TTC549 (cell line): ENCODE results near the gene TMEM132D.
"Not testable (repeated sequence)": the region's sequence is repeated elsewhere in the genome, so short reads cannot be mapped to it uniquely, and the experiment has no call there.

Source experiments
- FAIRE-seq: peaks from 2 replicates; lab custom pipeline; 2012; peaks lifted over from hg19 to GRCh38; lab: Jason Lieb, UNC

The TMEM132D gene

DNA sequence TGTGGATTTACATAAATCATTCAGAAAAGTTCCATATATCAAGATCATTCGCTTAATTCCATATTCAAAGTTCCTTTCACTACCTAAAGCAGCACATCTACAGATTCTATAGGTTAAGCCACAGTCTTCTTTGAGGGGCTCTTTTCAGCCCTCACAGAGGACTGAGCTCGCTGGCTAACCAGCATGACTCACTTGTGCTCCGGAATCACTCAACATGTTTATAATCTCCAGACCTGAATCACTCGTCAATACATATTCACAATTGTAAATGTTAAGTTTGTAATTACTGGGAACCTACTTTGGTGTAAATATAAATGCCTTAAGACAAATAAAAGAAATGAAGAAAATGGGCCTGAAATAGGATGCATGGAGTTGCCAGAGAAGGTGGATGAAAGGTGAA, 315.7 kb downstream of the TMEM132D start:
- no peak for FAIRE-seq

- no peak for FAIRE-seq
Observed at GRCh38 chr12:129585296-129585695, 318.5 kb downstream of the TMEM132D start.

- no peak for FAIRE-seq
Observed at GRCh38 chr12:129579879-129580278, 323.9 kb downstream of the TMEM132D start.

DNA sequence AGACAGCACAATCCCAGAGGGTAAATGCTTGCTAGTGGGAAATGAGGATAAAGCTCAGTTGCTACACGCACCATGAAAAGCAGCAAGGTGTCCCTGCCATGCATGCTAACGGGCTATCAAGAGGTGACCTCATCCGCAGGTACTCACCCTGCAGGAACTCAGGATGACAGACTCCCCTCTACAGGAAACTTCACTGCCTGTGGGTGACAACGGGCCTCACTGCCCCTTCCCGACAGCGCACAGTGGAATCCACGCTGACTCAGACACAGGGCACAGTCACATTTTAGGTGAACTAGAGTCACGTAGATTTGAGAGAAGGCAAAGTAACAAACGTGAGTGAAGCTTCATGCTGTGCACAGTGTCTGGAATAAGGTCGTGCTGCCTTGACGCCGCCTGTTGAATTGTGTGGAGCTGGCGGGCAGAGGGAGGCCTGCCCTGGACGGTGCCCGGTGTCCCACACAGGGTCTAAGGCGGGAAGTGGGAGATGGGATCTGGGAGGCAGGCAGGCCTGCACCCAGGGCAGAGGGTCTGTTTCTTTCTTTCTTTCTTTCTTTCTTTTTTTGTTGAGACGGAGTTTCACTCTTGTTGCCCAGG, 331.8 kb downstream of the TMEM132D start:
- no peak for FAIRE-seq

DNA sequence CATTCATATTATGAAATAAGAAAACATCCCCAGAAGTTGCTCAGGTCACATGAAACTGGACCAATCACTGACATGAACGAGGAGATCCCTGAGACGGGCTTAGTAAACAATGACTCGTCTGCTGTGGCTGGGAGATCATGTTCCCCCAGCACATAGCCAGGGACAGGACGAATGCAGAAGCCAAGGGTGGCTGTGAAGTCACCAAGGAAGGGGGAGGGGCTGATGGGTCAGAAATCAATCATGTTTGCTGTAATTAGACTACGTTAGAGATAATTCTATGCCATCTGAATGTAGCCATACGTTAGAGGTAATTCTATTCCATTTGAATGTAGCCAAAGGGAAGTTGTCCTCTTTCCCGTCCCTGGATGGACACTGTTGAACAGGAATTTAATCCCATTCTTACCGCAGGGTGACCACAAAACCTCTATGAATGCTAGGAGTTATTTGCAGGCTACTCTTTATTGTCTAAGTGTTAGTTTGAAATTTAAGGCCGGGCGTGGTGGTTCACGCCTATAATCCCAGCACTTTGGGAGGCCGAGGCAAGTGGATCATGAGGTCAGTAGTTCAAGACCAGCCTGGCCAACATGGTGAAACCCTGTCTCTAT, 332.9 kb downstream of the TMEM132D start:
- FAIRE-seq, result no peak

GRCh38 chr12:129566800-129567199, 337.0 kb downstream of the TMEM132D start:
- no peak for FAIRE-seq

- no peak for FAIRE-seq
Observed at GRCh38 chr12:129564768-129565167, 339.1 kb downstream of the TMEM132D start.

DNA sequence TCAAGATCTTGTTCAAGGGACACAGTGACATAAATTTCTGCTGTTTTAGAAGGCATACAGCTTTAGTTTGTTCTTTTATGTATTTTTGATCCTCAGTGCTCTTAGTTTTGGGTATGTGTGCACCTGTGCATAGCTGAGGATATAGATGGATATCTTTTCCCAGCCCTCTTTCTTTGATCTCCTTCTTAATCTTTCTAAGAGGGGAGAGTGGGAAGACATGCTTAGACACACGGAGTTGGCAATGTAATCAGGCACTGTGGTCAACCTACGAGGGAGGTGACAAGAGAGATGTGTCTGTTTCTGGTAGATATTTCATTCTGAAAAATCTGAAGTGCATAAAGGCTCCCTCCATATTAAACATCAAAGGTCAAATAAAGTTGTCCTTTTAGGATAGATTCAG, 340.6 kb downstream of the TMEM132D start:
- FAIRE-seq, result no peak

DNA sequence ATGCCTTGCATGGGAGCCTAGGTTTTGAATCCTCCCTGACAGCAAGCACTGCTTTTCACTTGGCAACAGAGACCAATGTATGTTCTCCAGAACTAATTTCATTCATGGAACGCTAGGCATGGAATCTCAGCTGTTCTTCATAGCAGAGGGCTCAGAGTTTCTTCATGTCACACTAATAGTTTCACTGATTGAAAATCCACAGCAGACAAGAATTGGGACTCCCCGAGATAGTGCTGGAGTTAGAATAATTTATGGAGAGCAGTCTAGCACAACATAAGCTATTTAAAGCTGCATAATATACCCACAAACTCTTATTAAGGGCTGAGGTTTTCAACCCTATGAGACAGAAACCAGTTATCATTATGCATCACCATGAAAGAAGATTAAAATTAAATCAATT, 342.5 kb downstream of the TMEM132D start:
- FAIRE-seq, result no peak

GRCh38 chr12:129559776-129560175, 344.0 kb downstream of the TMEM132D start:
- no peak for FAIRE-seq

GRCh38 chr12:129558036-129558435, 345.8 kb downstream of the TMEM132D start:
- FAIRE-seq, result no peak

- FAIRE-seq, result no peak
Observed at GRCh38 chr12:129556082-129556481, 347.7 kb downstream of the TMEM132D start.

GRCh38 chr12:129552996-129553750, 350.7 kb downstream of the TMEM132D start:
- no peak for FAIRE-seq

- FAIRE-seq, result no peak
Observed at GRCh38 chr12:129551441-129551840, 352.4 kb downstream of the TMEM132D start.

- no peak for FAIRE-seq
Observed at GRCh38 chr12:129550353-129550752, 353.5 kb downstream of the TMEM132D start.

- FAIRE-seq, result no peak
Observed at GRCh38 chr12:129549656-129550055, 354.2 kb downstream of the TMEM132D start.

- not testable (repeated sequence) for FAIRE-seq
Observed at GRCh38 chr12:129549020-129549419, 354.8 kb downstream of the TMEM132D start.

GRCh38 chr12:129544716-129545115, 359.1 kb downstream of the TMEM132D start:
- FAIRE-seq, result no peak

DNA sequence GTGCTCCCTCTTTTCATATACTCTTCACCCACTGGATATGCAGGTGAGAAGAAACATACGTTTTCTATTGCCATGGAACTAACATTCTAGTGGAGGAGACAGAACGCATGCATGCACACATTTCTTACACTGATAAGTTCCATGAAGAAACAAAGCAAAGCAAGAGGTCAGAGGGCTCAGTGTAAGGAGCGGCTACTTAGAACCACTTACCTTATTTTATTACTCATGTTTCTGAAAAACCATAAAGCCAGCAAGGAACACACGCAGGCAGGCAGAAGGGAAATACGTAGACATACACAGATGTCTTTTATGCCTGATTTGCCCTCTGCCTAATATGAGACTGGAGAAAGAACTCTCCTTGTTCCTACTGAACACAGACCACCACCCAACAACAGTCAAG, 362.9 kb downstream of the TMEM132D start:
- FAIRE-seq, result no peak

GRCh38 chr12:129540249-129540648, 363.6 kb downstream of the TMEM132D start:
- FAIRE-seq, result no peak

DNA sequence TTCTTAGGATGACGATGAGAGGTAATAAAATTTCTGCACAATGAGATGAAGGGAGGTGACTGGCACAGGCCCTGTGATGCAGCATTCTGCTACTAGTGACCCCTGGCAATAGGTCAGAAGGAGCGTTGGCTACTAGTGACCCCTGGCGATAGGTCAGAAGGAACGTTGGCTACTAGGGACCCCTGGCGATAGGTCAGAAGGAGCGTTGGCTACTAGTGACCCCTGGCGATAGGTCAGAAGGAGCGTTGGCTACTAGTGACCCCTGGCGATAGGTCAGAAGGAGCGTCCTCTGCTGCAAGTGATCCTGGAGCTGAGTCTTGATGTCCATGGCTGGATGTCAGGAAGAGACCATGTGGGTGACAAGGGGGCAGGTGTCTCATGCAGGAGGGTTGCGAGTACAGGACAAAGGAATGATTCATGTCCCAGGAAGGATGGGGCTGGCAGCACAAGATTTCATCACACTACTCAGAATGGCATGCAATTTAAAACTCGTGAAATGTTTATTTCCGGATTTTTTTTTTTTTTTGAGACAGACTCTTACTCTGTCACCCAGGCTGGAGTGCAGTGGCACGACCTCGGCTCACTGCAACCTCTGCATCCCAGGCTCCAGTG, 365.0 kb downstream of the TMEM132D start:
- not testable (repeated sequence) for FAIRE-seq

- FAIRE-seq, result no peak
Observed at GRCh38 chr12:129538137-129538536, 365.7 kb downstream of the TMEM132D start.
